Testis (tissue), 2 donors: ENCODE results near the gene GLI2.

Experiments used
- CTCF ChIP-seq, 3 experiments: fragments of 450-650 bp in 2 of 3; fragments of 200-600 bp in 1 of 3; sonication (generic) in 1 of 3; IDR thresholded peaks; one replicate each; pipeline ENCODE4 v1.5.1; 2016 to 2019; ENCODE audit warnings: antibody characterized with exemption in 3 of 3, mild to moderate bottlenecking in 2 of 3, moderate library complexity in 1 of 3
- POLR2A ChIP-seq: fragments of 450-650 bp; IDR thresholded peaks from one replicate; pipeline ENCODE4 v1.6.1; 2017; ENCODE audit warnings: antibody characterized with exemption, mild to moderate bottlenecking, moderate library complexity

GRCh38 chr2:120729406-120730399 is 6.0 kb upstream of the GLI2 start:
- TF ChIP-seq CTCF (IDR thresholded peaks at IDR 0.05) (no peak), POLR2A (no peak)
